ENCODE data around the gene OPN4.

GRCh38 chr10:86670876-86671275 is 16.5 kb downstream of the OPN4 start:
- TF ChIP-seq CTCF (IDR thresholded peaks at IDR 0.05) (no peak), EP300 (IDR thresholded peaks at IDR 0.05) (no peak), POLR2A (IDR thresholded peaks at IDR 0.05) (no peak)
